GM18502 (cell line): ENCODE data around the gene HOXA11.

Source experiments
- ATAC-seq: cut with Tn5 transposase; IDR thresholded peaks from one replicate; pipeline ENCODE4 v1.9.1; 2021; ENCODE audit warnings: mild to moderate bottlenecking; ENCODE audit not compliant: unreplicated experiment, poor library complexity

The HOXA11 gene

DNA sequence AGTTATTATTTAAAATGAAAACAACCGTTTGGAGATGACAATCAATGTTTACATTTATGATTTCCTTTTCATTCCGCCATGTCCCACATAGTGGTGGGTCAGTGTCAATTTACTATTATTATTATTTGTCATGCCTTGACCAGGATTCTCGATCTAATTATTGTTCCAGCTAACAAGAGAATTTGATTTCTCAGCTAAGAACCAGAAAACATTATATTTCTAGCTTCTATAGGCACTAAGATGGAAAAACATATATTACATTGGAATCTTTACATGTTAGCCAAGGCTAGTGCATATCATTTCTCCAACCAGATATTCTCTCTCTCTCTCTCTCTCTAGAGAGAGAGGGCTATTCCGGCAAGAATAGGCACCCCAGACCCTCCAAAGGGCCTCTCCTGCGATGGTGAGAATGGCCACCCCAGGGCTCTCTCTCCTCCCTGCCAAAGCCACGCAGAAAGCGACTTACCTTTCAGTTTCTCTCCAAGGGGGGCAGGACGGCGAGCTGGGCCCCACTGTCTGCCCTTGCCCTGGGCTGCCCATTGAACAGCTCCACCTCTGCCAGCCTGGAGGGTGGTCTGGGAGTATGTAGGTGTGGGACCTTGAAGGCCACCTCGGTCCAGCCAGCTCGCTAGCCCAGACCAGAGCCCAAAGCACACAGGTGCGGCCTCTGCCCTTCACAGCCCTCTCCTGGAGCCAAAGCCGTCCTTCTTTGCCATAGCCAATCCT lies 35.0 kb downstream of the HOXA11 start:
- no peak for ATAC-seq

GRCh38 chr7:27148756-27149641 lies 36.0 kb downstream of the HOXA11 start:
- ATAC-seq: no peak

DNA sequence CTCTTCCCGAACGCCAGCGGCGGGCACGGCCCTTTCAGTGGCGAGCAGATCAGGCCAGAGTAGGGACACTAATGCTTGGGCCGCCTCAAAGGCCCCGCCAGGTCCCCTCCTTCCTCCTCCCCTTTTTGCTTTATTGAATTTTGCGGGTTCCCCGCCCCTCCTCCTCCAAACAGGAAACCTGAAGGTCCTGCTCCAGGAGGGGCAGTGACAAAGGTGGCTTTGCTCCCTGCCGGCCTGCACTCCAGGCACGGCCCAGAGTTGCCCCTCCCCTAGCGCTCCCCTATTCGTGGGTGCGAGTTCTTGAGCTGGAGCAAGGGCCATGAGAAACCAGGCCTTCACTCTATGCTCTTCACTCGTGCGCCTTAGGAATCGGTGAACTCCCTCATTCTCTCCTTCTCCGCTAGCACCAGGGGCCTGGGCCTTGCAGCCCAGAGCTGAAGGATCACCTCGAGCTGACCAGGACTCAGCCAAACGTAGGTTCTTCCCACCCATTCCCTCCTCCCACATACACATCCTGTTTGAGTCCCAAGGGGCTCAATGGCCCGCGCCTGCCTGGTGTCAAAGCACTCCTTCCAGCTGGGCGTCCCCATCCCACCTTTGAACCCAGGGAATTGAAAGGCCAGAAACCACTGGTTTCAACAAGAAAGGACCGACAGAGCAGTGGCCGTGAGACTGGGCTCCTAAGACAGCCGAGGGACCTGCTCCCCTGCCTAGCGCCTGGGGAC lies 36.8 kb downstream of the HOXA11 start:
- ATAC-seq: no peak

- no peak for ATAC-seq
Observed at GRCh38 chr7:27147199-27148030, 37.6 kb downstream of the HOXA11 start, which contains the start of gene HOXA6. Gene HOXA6, minus strand, starts transcription at chr7:27147774. Its CDS starts 25 bp downstream, at chr7:27147749.

DNA sequence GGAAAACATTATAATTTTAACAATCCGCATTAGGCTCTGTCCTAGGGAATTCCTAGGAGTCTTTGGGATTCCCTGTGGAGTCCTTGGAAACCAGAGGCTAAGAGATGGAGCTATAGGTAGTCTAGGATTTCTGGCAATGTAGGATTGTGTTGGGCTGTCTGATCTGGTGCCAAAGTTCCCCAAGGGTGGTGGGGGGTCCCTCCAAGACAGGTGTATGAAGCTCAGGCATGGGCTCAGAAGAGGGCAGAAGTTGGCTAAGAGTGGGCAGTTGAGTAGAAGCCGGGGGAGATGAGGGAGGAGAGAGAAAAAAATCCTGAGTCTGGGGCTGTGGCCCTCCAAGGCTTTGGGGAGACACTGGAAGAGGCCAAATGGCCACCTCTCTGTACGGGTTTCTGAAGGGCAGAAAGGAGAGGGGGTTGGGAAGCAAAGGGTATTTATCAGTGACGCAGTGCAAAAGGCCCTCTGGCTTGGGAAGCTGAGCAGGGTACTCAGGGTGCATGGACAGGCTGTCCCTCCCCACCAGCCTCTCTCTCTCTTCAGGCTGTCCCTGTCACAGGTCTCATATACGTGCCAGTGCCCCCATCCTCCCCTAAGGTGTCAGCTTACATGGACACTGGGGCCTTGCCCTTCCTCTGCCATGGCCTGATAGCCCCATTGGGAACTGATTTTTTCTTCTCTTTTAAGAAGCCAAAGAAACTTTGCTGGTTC lies 38.4 kb downstream of the HOXA11 start:
- ATAC-seq: no peak

GRCh38 chr7:27145914-27146412 lies 39.1 kb downstream of the HOXA11 start:
- ATAC-seq: no peak

- no peak for ATAC-seq
Observed at GRCh38 chr7:27145165-27145913, 39.7 kb downstream of the HOXA11 start.

DNA sequence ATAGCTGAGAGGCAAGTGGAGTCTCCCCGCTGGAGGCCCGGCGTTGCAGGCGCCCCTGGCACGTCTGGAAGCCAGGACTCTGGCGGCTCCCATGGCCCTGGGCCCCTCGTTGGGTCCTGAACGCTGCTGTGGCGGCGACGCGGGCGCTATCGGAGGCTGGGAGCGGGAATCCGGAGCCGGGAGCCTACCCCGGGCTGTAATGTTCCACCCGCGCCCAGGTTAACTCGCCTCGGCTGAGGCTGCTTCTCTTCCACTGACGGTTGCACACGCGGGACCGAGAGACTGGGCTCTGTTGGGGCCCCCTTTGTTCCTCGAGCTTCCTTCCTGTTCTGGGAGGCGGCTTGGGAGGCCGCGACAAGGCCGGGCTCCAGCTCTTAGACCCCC lies 40.3 kb downstream of the HOXA11 start:
- ATAC-seq: no peak

GRCh38 chr7:27143950-27144780 lies 40.9 kb downstream of the HOXA11 start:
- ATAC-seq: no peak

DNA sequence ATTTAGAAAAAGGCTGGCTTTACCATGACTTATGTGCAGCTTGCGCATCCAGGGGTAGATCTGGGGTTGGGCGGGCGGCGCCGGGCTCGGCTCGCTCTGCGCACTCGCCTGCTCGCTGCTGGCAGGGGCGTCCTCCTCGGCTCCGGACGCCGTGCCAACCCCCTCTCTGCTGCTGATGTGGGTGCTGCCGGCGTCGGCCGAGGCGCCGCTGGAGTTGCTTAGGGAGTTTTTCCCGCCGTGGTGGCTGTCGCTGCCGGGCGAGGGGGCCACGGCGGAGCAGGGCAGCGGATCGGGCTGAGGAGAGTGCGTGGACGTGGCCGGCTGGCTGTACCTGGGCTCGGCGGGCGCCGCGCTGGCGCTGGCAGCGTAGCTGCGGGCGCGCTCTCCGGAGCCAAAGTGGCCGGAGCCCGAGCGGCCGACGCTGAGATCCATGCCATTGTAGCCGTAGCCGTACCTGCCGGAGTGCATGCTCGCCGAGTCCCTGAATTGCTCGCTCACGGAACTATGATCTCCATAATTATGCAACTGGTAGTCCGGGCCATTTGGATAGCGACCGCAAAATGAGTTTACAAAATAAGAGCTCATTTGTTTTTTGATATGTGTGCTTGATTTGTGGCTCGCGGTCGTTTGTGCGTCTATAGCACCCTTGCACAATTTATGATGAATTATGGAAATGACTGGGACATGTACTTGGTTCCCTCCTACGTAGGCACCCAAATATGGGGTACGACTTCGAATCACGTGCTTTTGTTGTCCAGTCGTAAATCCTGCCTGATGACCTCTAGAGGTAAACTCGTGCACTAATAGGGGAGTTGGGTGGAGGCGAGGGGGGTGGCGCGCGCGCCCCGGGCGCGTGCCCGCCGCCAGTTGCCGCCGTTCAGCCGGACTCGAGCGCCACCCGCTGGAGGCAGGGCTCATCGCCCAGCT lies 41.7 kb downstream of the HOXA11 start, which contains the start of gene HOXA5:
Gene HOXA5, minus strand, starts transcription at position 659 of the 927 bp plus-strand sequence. Its CDS starts 74 bp downstream, at position 585.
- ATAC-seq: no peak

DNA sequence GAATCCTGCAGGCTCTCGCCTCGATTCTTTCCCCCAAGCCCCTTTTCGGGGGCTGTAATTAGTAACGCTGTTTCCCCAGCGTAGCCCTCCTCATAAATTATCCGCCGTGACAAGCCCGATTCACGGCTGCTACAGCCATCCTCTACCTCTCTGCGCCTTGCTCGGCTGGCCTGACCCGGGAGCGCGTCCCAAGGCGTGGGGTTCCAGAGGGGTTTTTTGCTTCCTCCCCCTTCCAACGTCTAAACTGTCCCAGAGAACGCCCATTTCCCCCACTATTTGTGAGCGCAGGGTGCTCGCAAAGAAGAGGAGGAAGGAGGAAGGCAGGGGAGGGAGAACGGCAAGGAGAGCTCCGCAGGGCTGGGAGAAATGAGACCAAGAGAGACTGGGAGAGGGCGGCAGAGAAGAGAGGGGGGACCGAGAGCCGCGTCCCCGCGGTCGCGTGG lies 42.4 kb downstream of the HOXA11 start:
- ATAC-seq: no peak

- ATAC-seq: no peak
Observed at GRCh38 chr7:27141923-27142579, 43.0 kb downstream of the HOXA11 start.

DNA sequence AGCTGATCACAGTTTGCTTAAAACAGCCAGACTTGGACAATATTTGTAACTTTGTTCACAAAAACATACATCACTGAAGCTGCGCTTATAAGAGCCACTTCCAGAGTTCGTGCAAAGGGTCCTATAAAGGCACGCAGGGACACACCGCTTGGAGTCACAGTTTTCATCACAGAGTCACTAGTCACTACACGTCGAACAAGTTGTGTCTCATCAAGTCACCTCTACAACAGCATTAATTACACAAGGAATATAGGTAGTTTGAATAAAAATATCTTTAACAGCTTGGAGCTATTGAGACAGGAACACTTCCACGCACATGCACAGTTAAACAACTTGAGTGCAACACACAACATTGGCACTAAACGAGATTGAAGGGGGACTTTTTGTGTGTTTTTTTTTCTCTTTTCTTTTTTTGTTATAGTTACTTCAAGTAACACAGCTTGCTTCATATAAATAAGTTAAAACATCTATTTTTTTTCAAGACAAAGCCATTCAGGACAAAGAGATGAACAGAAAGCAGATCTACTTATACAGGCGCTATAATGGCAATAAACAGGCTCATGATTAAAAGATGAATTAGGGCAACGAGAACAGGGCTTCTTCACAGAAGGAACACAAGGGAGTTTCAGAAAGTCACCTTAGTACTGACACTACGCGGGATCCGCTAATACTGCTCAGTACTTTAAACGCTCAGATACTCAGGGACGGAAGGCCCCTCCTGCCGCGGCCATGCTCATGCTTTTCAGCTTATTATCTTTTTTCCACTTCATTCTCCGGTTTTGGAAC lies 43.7 kb downstream of the HOXA11 start:
- no peak for ATAC-seq

GRCh38 chr7:27140126-27140857 lies 44.7 kb downstream of the HOXA11 start:
- no peak for ATAC-seq
